Fibroblast of lung (primary cell): ENCODE measurements around the gene UACA. TPM values are rescaled to one million over a fixed set of nuclear protein-coding genes. Genes with fewer than 3 reads are reported as not detected.

Experiments
- DNase-seq, 2 donors: peaks; one replicate each; pipeline versions ENCODE4 v3.0.0 to v3.0.0-alpha.2; 2010; ENCODE audit warnings: low read depth in 2 of 2
- H2AFZ ChIP-seq: 2 replicates; pipeline ENCODE4 v1.5.1; 2012; ENCODE audit warnings: low read length, control low read depth, inconsistent platforms
- H3K27ac ChIP-seq: 2 replicates; pipeline ENCODE4 v1.5.1; 2011; ENCODE audit warnings: low read length, control low read depth; ENCODE audit not compliant: insufficient read depth
- H3K27me3 ChIP-seq: 2 replicates; pipeline ENCODE4 v1.5.1; 2011; ENCODE audit warnings: mild to moderate bottlenecking, low read length; ENCODE audit not compliant: control insufficient read depth, insufficient read depth
- H3K36me3 ChIP-seq: 2 replicates; pipeline ENCODE4 v1.5.1; 2011; ENCODE audit warnings: low read length; ENCODE audit not compliant: control insufficient read depth, insufficient read depth
- H3K4me1 ChIP-seq: 2 replicates; pipeline ENCODE4 v1.5.1; 2011; ENCODE audit warnings: low read length; ENCODE audit not compliant: control insufficient read depth, insufficient read depth; ENCODE audit errors: extremely low read depth
- H3K4me2 ChIP-seq: 2 replicates; pipeline ENCODE4 v1.5.1; 2011; ENCODE audit warnings: low read length, control low read depth; ENCODE audit not compliant: insufficient read depth; ENCODE audit errors: extremely low read depth
- H3K4me3 ChIP-seq, 4 experiments: fragments of 200-600 bp in 1 of 4; sonication (generic) in 1 of 4; replicated peaks in 1 of 4; 2 replicates each; pipeline ENCODE4 v1.5.1; 2011 to 2016; ENCODE audit warnings: low read length in 4 of 4, low read depth in 3 of 4, mild to moderate bottlenecking in 3 of 4, control low read depth in 2 of 4, inconsistent platforms in 1 of 4, mixed read lengths in 1 of 4; ENCODE audit not compliant: insufficient read depth in 1 of 4; ENCODE audit errors: control extremely low read depth in 1 of 4
- H3K79me2 ChIP-seq: 2 replicates; pipeline ENCODE4 v1.5.1; 2012; ENCODE audit warnings: mild to moderate bottlenecking, low read length, inconsistent platforms; ENCODE audit not compliant: control insufficient read depth, insufficient read depth
- H3K9ac ChIP-seq: 2 replicates; pipeline ENCODE4 v1.5.1; 2011; ENCODE audit warnings: mild to moderate bottlenecking, low read length, control low read depth; ENCODE audit not compliant: insufficient read depth
- H3K9me3 ChIP-seq: 2 replicates; pipeline ENCODE4 v1.5.1; 2012; ENCODE audit warnings: low read depth, low read length; ENCODE audit not compliant: control insufficient read depth, insufficient read depth
- H4K20me1 ChIP-seq: 2 replicates; pipeline ENCODE4 v1.5.1; 2011; ENCODE audit warnings: low read length; ENCODE audit not compliant: control insufficient read depth, insufficient read depth; ENCODE audit errors: extremely low read depth
- EZH2 ChIP-seq: IDR thresholded peaks from 2 replicates; pipeline ENCODE4 v1.5.1; 2012; ENCODE audit warnings: low read length, control low read depth, mild to moderate bottlenecking; ENCODE audit errors: missing control alignments
- polyA plus RNA-seq, 2 donors: library from polyadenylated mRNA; depleted of rRNA in 1 of 2; stranded (reverse) in 1 of 2; unstranded in 1 of 2; fragments of >200 nt; gene quantifications; 2 replicates each; pipeline ENCODE4 v1.2.1, GENCODE V29; 2011 to 2012; ENCODE audit warnings: missing spikeins in 1 of 2
- total RNA-seq: library from RNA; depleted of rRNA; stranded (reverse); fragments of >200 nt; gene quantifications from 2 replicates; pipeline ENCODE4 v1.2.1, GENCODE V29; 2014
- TF ChIP-seq, protein P1 (sequence below), 2 donors: IDR thresholded peaks in 1 of 2; conservative IDR thresholded peaks in 1 of 2; 1 replicate in 1 of 2; 2 replicates in 1 of 2; pipeline ENCODE4 v1.5.1; 2011 to 2012; ENCODE audit warnings: low read length in 2 of 2, control low read depth in 1 of 2, inconsistent platforms in 1 of 2, low read depth in 1 of 2, mild to moderate bottlenecking in 1 of 2

UACA gene
- total and polyA plus RNA-seq, 2 donors (not counting 1 experiment from before 2014, with no cell fraction given) = 170 to 187 TPM

DNA sequence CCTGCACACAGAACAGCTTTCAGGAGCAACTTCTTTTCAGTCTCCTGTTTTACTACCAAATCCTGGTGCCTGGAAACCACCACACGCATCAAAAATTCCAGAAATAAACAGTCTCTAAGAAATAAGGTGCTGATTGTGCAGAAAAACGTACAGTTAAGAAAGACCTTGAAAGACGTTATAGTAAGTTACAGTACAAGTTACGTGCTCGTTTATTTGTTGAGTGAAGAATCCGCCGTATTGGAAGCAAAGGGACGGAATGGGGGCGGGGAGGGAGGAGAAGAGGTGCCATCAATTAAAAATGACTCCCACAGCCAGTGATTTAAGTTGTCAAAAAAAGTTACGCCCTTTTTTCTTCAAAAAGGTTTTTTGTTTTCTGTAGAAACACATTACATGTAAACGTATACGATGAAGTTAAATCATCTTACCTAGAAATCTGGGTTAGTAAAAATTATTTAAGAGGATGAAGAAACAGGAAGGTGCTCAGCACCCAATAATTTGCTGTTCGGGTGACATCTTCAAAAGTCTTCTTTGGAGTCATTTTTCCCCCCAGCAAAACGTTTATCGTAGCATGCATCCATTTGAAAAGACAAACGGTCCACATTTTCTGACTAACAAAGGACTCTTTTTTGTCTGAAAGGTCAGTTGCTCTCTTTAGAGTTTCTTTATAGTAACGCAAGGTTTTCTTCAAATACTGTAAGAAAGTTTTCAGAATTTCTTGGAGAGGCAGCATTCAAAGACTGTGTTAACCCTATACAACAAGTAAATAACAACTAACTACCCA is 782 bp upstream of the UACA start:
- no peaks in the 10 kb centered on the region for H3K27me3 ChIP-seq
- peak overlapping the region; percentile 93 to 98 (median 94) for H3K4me3 ChIP-seq
- TF ChIP-seq, protein P1, sequence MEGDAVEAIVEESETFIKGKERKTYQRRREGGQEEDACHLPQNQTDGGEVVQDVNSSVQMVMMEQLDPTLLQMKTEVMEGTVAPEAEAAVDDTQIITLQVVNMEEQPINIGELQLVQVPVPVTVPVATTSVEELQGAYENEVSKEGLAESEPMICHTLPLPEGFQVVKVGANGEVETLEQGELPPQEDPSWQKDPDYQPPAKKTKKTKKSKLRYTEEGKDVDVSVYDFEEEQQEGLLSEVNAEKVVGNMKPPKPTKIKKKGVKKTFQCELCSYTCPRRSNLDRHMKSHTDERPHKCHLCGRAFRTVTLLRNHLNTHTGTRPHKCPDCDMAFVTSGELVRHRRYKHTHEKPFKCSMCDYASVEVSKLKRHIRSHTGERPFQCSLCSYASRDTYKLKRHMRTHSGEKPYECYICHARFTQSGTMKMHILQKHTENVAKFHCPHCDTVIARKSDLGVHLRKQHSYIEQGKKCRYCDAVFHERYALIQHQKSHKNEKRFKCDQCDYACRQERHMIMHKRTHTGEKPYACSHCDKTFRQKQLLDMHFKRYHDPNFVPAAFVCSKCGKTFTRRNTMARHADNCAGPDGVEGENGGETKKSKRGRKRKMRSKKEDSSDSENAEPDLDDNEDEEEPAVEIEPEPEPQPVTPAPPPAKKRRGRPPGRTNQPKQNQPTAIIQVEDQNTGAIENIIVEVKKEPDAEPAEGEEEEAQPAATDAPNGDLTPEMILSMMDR (conservative IDR thresholded peaks at IDR 0.05 in 1 of 2, IDR thresholded peaks at IDR 0.05 in 1 of 2; ENCODE audit: low read depth in 1 of 2, low read length in 2 of 2) = no peak
- no peak for TF ChIP-seq EZH2
- H3K9me3 ChIP-seq = no peaks in the 10 kb centered on the region
- H3K4me1 ChIP-seq = peaks cover 7% of the 10 kb centered on the region
- H3K36me3 ChIP-seq = no peaks in the 10 kb centered on the region
- H3K9ac ChIP-seq = peak overlapping the region; percentile 18
- DNase-seq = no peak
- H3K4me2 ChIP-seq = peak overlapping the region; percentile 36
- H3K79me2 ChIP-seq = peaks cover 42% of the 10 kb centered on the region
- H3K27ac ChIP-seq = peak overlapping the region; percentile 60
- no peak overlapping the region for H2AFZ ChIP-seq
- no peaks in the 10 kb centered on the region for H4K20me1 ChIP-seq

DNA sequence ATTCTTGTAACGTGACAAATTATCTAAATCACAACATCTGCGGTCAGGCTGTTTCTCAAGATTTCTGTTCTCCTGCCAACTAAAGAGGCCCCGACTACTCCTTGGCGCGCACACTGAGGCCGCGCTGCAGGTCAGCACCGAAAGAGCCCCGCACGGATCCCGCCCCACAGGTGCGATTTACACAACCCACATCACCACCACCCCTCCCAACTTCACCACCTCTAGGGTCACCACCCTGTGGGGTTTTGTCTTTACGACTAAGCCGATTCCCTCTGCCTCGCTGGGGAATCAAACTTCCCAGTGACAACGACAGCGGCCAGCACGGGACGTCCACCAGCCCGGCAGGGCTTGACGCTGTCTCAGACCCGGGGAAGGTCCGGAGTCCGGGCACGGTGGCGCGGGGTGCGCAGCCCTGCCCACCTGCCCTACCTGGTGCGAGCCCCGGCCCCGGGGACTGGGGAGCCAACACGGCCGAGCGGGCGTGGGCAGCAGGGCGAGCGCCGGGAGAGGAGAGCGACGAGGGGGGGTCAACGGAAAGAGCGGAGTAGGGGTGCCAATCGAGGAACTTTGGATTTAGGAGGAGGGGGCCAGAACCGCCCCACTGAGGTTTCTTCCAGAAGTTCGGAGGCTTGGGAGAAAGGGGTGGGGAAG is 764 bp downstream of the UACA start:
- Histone ChIP-seq H3K79me2 (peaks cover 58% of the 10 kb centered on the region), H2AFZ (no peak overlapping the region), H3K9ac (peak overlapping the region; percentile 91), H3K9me3 (no peaks in the 10 kb centered on the region), H3K4me3 (peak overlapping the region; percentile 93 to 98 (median 94)), H3K4me2 (peak overlapping the region; percentile 89), H3K36me3 (no peaks in the 10 kb centered on the region), H3K27me3 (no peaks in the 10 kb centered on the region), H3K4me1 (peaks cover 7% of the 10 kb centered on the region), H4K20me1 (no peaks in the 10 kb centered on the region), H3K27ac (peak overlapping the region; percentile 96)
- TF ChIP-seq, protein P1 (conservative IDR thresholded peaks at IDR 0.05 in 1 of 2, IDR thresholded peaks at IDR 0.05 in 1 of 2; ENCODE audit: low read depth in 1 of 2, low read length in 2 of 2) = no peak
- TF ChIP-seq EZH2 = no peak
- peak; percentile 67 to 86 for DNase-seq

DNA sequence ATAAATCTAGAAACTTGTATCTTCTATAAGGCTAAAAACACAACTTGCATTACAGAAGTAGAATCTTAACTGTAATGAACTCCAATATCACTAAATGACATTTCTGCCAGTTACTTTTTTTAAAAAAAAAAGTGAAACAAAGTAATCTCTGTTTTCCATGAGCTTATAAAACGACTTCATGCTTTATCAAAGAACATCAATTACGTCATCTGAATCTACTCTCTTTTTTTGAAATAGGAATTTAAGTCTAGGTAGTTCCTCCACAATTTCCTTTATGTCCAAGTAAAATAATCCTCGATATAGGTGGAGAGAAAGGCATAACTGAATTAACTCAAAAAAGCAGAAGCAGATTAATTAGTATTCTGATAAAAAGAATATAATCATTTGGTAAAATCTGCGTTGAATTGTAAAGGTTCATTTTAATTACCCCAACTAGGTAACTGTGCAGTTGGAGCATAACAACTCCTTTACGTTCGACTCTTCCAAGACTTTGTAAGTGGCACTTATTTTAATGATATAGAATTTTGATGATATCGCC is 1.4 kb downstream of the UACA start:
- H3K4me3 ChIP-seq = peak overlapping the region; percentile 93 to 98 (median 94)
- H4K20me1 ChIP-seq = no peaks in the 10 kb centered on the region
- peak overlapping the region; percentile 91 for H3K9ac ChIP-seq
- H3K79me2 ChIP-seq = peaks cover 64% of the 10 kb centered on the region
- no peak for TF ChIP-seq EZH2
- TF ChIP-seq, protein P1 (conservative IDR thresholded peaks at IDR 0.05 in 1 of 2, IDR thresholded peaks at IDR 0.05 in 1 of 2; ENCODE audit: low read depth in 1 of 2, low read length in 2 of 2) = no peak
- no peaks in the 10 kb centered on the region for H3K9me3 ChIP-seq
- H2AFZ ChIP-seq = no peak overlapping the region
- peak in 1 of 2 donors; percentile 19 for DNase-seq
- no peaks in the 10 kb centered on the region for H3K27me3 ChIP-seq
- H3K4me1 ChIP-seq = peaks cover 8% of the 10 kb centered on the region
- H3K4me2 ChIP-seq = peak overlapping the region; percentile 89
- no peaks in the 10 kb centered on the region for H3K36me3 ChIP-seq
- H3K27ac ChIP-seq = peak overlapping the region; percentile 96
